Psoas muscle (tissue), 8 donors: ENCODE results near the gene MICOS13. TPM values are rescaled to one million over a fixed set of nuclear protein-coding genes. Genes with fewer than 3 reads are reported as not detected.

Experiments
- ATAC-seq, 4 donors: fragments of 200-7000 bp; cut with Tn5 transposase; one replicate each; pipeline ENCODE4 v1.9.1; 2020; ENCODE audit warnings: moderate library complexity in 3 of 4, mild to moderate bottlenecking in 2 of 4
- DNase-seq, 2 donors: peaks; one replicate each; pipeline ENCODE4 v3.0.0-alpha.2; 2020
- H3K27ac ChIP-seq: fragments of 200-600 bp; one replicate; pipeline ENCODE4 v1.8.0; 2022
- H3K27me3 ChIP-seq, 3 donors: fragments of 200-600 bp in 1 of 3; one replicate each; pipeline versions ENCODE4 v1.6.1 to v1.8.0; 2013 to 2022; ENCODE audit warnings: low read length in 2 of 3, mild to moderate bottlenecking in 2 of 3, moderate library complexity in 1 of 3; ENCODE audit not compliant: insufficient read depth in 3 of 3
- H3K36me3 ChIP-seq, 2 donors: fragments of 200-600 bp in 1 of 2; one replicate each; pipeline versions ENCODE4 v1.6.1 to v1.8.0; 2013 to 2022; ENCODE audit warnings: low read depth in 1 of 2, mild to moderate bottlenecking in 1 of 2, moderate library complexity in 1 of 2; ENCODE audit not compliant: insufficient read depth in 1 of 2
- H3K4me1 ChIP-seq: fragments of 200-600 bp; one replicate; pipeline ENCODE4 v1.8.0; 2022
- H3K4me3 ChIP-seq: fragments of 200-600 bp; one replicate; pipeline ENCODE4 v1.8.0; 2022; ENCODE audit warnings: mild to moderate bottlenecking
- H3K9me3 ChIP-seq: fragments of 200-600 bp; one replicate; pipeline ENCODE4 v1.8.0; 2022
- CTCF ChIP-seq: fragments of 200-600 bp; IDR thresholded peaks from one replicate; pipeline ENCODE4 v1.8.0; 2022; ENCODE audit warnings: antibody characterized with exemption
- WGBS, 3 donors: extraction: QIAGEN DNeasy Blood & Tissue Kit; methylation state at CpG; one replicate each; pipeline versions ENCODE4 v1.1.6 to v1.1.7; 2013; 5-methylcytosine and 5-hydroxymethylcytosine counted together
- intact Hi-C, 2 donors: fragments of 100-400 bp; cut with DNase I; formaldehyde crosslinking; loops; one replicate each; pipeline versions ENCODE4 v1.11.0 to v1.14.2; 2022
- polyA plus RNA-seq, 3 donors: library from polyadenylated mRNA; stranded (reverse); fragments of 200-250 nt; gene quantifications; one replicate each; pipeline ENCODE4 v1.2.3, GENCODE V29; 2013
- total RNA-seq, 4 donors: library from RNA; stranded (reverse); fragmentation: NEBNext Ultra II Directional in 2 of 4; extraction: Animal tissue kit (Norgen Biotek cat#: 25700) in 2 of 4; gene quantifications; one replicate each; pipeline versions ENCODE4 v1.2.1 to v1.2.4, GENCODE V29; 2021 to 2023
- donor health status: healthy with polysubstance abuse.
- donor health status: DM: no; HTN: no; CAD: no; lungs with moderate emphysema.
- donor health status: Bipolar disorder and iron deficiency.
- donor health status: healthy.
- donor health status: DM: yes; HTN: yes; CAD: no.
- donor health status: DM: no; HTN: no; CAD: no.
- donor health status: DM: no; HTN: no; CAD: no.
- donor health status: DM: yes; HTN: yes; CAD: no.

Gene MICOS13
- total and polyA plus RNA-seq, 7 donors, result 103 to 245 (median 133) TPM

GRCh38 chr19:5683177-5683886, 3.0 kb upstream of the MICOS13 start:
- peaks cover 14% of the 10 kb centered on the region for H3K4me1 ChIP-seq
- H3K9me3 ChIP-seq, result no peaks in the 10 kb centered on the region
- no peaks in the 10 kb centered on the region for H3K27me3 ChIP-seq
- intact Hi-C loops, result loop anchor here in 1 of 2 donors (10.0 kb wide), 2 partner anchors 59 to 691 kb away; partner anchors contain the start of genes ALKBH7, PSPN, SAFB and SAFB2
- no peak for DNase-seq
- ATAC-seq, result no peak
- no peak overlapping the region for H3K27ac ChIP-seq
- 89 to 91% (median 90%) methylated on average over 10 of the region's 10 CpGs for WGBS, 3 donors
- H3K4me3 ChIP-seq, result no peak overlapping the region
- peaks cover 0 to 6% of the 10 kb centered on the region in 2 donors for H3K36me3 ChIP-seq
- TF ChIP-seq CTCF, result no peak

- Histone ChIP-seq H3K27me3 (no peaks in the 10 kb centered on the region), H3K4me1 (peaks cover 14% of the 10 kb centered on the region), H3K4me3 (no peak overlapping the region), H3K27ac (no peak overlapping the region), H3K36me3 (peaks cover 5 to 17% of the 10 kb centered on the region in 2 donors), H3K9me3 (no peaks in the 10 kb centered on the region)
- ATAC-seq (no peak), DNase-seq (no peak)
- WGBS, 3 donors, result 84 to 89% (median 89%) methylated on average over 3 of the region's 3 CpGs
- intact Hi-C loops, result loop anchor here in 1 of 2 donors (10.0 kb wide), 2 partner anchors 57 to 693 kb away; partner anchors contain the start of genes ALKBH7, PSPN, SAFB and SAFB2
- no peak for TF ChIP-seq CTCF
These were observed 1.8 kb upstream of the MICOS13 start for GRCh38 chr19:5682107-5682482.

DNA sequence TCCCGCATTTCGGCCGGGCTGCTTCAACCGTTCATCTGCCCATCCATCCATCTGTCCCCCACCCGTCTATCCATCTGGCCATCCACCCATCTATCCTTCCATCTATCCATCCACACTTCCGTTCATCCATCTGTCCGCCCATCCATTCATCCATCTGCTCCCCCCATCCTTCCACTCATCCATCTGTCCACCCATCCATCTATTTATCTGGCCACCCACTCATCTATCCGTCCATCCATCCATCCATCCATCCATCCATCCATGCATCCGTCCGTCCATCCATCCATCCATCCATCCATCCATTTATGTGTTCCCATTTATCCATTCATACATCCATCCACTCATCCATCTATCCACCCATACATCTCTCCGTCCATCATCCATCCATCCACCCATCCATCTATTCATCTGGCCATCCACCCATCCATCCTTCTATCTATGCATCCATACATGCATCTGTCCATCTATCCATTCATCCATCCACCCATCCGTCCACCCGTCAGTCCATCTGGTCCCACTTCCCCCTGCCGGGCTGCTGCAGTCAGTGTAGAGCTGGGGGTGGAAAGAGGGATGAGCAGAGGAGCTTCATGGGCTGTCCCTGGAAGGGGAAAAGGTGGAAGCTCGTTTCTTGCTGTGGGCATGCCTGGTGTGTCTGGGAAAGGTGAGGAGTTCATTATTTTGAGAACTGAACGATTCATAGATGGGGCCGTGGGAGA, 1.2 kb upstream of the MICOS13 start:
- no peak for DNase-seq
- no peaks in the 10 kb centered on the region for H3K27me3 ChIP-seq
- intact Hi-C loops, result loop anchor here in 1 of 2 donors (10.0 kb wide), 2 partner anchors 57 to 693 kb away; partner anchors contain the start of genes ALKBH7, PSPN, SAFB and SAFB2
- peaks cover 5 to 17% of the 10 kb centered on the region in 2 donors for H3K36me3 ChIP-seq
- H3K9me3 ChIP-seq, result no peaks in the 10 kb centered on the region
- H3K4me3 ChIP-seq, result peak overlapping the region; percentile 83
- ATAC-seq, result no peak
- WGBS, 3 donors, result 59 to 64% (median 60%) methylated on average over 15 to 17 of the region's 17 CpGs
- H3K27ac ChIP-seq, result no peak overlapping the region
- TF ChIP-seq CTCF, result no peak
- peaks cover 16% of the 10 kb centered on the region for H3K4me1 ChIP-seq

GRCh38 chr19:5680084-5680436, 256 bp downstream of the MICOS13 start:
- Histone ChIP-seq H3K27ac (peak overlapping the region; percentile 95), H3K27me3 (no peaks in the 10 kb centered on the region), H3K4me3 (peak overlapping the region; percentile 83), H3K36me3 (peaks cover 5 to 17% of the 10 kb centered on the region in 2 donors), H3K4me1 (peaks cover 17% of the 10 kb centered on the region), H3K9me3 (no peaks in the 10 kb centered on the region)
- ATAC-seq, result peak; percentile 11 to 25 (median 20)
- DNase-seq, result peak in 1 of 2 donors; percentile 81
- no peak for TF ChIP-seq CTCF
- intact Hi-C loops, result loop anchor here in 1 of 2 donors (10.0 kb wide), 2 partner anchors 55 to 695 kb away; partner anchors contain the start of genes ALKBH7, PSPN, SAFB and SAFB2
- WGBS, 3 donors, result 0 to 1% (median 0%) methylated on average over 23 of the region's 23 CpGs
